Measurements from ENCODE around the gene AQP1. TPM values are rescaled to one million over a fixed set of nuclear protein-coding genes. Genes with fewer than 3 reads are reported as not detected.

The AQP1 gene
- total RNA-seq, 1 experiment from 2014 or later: 1.2 TPM

- ATAC-seq (no peak), DNase-seq (no peak)
- H3K9me2 ChIP-seq (replicated peaks; ENCODE audit: low read length): no peaks in the 10 kb centered on the region
- H3K4me2 ChIP-seq (ENCODE audit: low read length): no peak overlapping the region
- no peak overlapping the region for H3K4me3 ChIP-seq (ENCODE audit: low read length)
- no peak overlapping the region for H2AFZ ChIP-seq (ENCODE audit: low read length)
- H4K20me1 ChIP-seq (ENCODE audit: low read length): no peaks in the 10 kb centered on the region
- no peaks in the 10 kb centered on the region for H3F3A ChIP-seq (ENCODE audit: low read length, unreplicated experiment)
- no peaks in the 10 kb centered on the region for H3K4me1 ChIP-seq (ENCODE audit: insufficient read depth, low read length)
- TF ChIP-seq EZH2 (IDR thresholded peaks at IDR 0.05; ENCODE audit: low read length, unreplicated experiment): no peak
- no peak for TF ChIP-seq EZH2phosphoT487 (IDR thresholded peaks at IDR 0.05; ENCODE audit: borderline replicate concordance, low read length)
- TF ChIP-seq, protein P1, sequence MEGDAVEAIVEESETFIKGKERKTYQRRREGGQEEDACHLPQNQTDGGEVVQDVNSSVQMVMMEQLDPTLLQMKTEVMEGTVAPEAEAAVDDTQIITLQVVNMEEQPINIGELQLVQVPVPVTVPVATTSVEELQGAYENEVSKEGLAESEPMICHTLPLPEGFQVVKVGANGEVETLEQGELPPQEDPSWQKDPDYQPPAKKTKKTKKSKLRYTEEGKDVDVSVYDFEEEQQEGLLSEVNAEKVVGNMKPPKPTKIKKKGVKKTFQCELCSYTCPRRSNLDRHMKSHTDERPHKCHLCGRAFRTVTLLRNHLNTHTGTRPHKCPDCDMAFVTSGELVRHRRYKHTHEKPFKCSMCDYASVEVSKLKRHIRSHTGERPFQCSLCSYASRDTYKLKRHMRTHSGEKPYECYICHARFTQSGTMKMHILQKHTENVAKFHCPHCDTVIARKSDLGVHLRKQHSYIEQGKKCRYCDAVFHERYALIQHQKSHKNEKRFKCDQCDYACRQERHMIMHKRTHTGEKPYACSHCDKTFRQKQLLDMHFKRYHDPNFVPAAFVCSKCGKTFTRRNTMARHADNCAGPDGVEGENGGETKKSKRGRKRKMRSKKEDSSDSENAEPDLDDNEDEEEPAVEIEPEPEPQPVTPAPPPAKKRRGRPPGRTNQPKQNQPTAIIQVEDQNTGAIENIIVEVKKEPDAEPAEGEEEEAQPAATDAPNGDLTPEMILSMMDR (conservative IDR thresholded peaks at IDR 0.05; ENCODE audit: low read depth, low read length): no peak
- H3K27ac ChIP-seq (ENCODE audit: low read length): no peak overlapping the region
- H3K27me3 ChIP-seq (ENCODE audit: low read length): no peaks in the 10 kb centered on the region
- no peaks in the 10 kb centered on the region for H3K79me2 ChIP-seq (ENCODE audit: low read length)
- intact Hi-C loops (cut with micrococcal nuclease): no loop called here
- ChIA-PET CTCF (no interaction called here), POLR2A (ENCODE audit: unreplicated experiment) (no interaction called here)
- H3K9me3 ChIP-seq (ENCODE audit: low read length): no peaks in the 10 kb centered on the region
- no peaks in the 10 kb centered on the region for H3K36me3 ChIP-seq (ENCODE audit: low read depth, low read length)
- H3K9ac ChIP-seq (ENCODE audit: low read length): no peak overlapping the region
- BruUV-seq (replicated peaks): no TSS peak
Observed at GRCh38 chr7:30931161-30931928, 19.7 kb downstream of the AQP1 start.

DNA sequence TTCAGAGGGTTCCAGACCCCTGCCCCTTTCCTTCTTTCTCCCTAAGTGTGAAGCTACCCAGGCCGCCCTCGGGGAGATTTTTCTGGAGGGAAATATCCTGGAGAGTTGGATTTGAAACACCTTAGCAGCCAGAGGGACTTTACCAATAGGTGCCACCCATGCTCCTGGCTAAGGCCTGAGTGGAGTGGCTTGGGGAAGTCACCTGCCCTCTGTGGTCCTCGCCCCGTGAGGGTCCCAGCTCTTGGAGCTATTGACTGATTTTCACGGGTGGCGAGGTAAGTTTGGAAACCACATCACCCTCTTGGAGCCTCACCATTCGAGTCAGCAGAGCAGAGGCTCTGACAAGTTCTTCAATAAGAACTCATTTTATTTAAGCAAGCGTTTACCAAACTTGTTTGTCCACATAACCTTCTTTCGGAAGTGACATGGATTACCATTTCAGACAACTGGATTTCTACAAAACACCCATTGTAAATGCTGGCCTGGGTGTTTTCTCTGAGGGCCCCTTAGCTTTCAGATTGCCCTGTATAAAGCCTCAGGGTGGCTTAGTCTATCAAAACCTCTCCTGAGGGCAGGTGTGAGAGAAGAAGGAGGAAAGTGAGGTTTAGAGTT is 20.4 kb downstream of the AQP1 start:
- CTCF ChIA-PET: no interaction called here
- Histone ChIP-seq H3K9me2 (replicated peaks; ENCODE audit: low read length) (no peaks in the 10 kb centered on the region), H3K4me2 (ENCODE audit: low read length) (no peak overlapping the region), H3K9ac (ENCODE audit: low read length) (no peak overlapping the region), H3K27ac (ENCODE audit: low read length) (no peak overlapping the region), H3K27me3 (ENCODE audit: low read length) (no peaks in the 10 kb centered on the region), H3K9me3 (ENCODE audit: low read length) (no peaks in the 10 kb centered on the region), H3K79me2 (ENCODE audit: low read length) (no peaks in the 10 kb centered on the region), H3K36me3 (ENCODE audit: low read depth, low read length) (no peaks in the 10 kb centered on the region), H3K4me1 (ENCODE audit: insufficient read depth, low read length) (no peaks in the 10 kb centered on the region), H4K20me1 (ENCODE audit: low read length) (no peaks in the 10 kb centered on the region), H2AFZ (ENCODE audit: low read length) (no peak overlapping the region), H3K4me3 (ENCODE audit: low read length) (no peak overlapping the region), H3F3A (ENCODE audit: low read length, unreplicated experiment) (no peaks in the 10 kb centered on the region)
- no TSS peak for BruUV-seq (replicated peaks)
- POLR2A ChIA-PET (ENCODE audit: unreplicated experiment): no interaction called here
- TF ChIP-seq EZH2 (IDR thresholded peaks at IDR 0.05; ENCODE audit: low read length, unreplicated experiment): no peak
- DNase-seq: no peak
- no peak for ATAC-seq
- intact Hi-C loops (cut with micrococcal nuclease): no loop called here

DNA sequence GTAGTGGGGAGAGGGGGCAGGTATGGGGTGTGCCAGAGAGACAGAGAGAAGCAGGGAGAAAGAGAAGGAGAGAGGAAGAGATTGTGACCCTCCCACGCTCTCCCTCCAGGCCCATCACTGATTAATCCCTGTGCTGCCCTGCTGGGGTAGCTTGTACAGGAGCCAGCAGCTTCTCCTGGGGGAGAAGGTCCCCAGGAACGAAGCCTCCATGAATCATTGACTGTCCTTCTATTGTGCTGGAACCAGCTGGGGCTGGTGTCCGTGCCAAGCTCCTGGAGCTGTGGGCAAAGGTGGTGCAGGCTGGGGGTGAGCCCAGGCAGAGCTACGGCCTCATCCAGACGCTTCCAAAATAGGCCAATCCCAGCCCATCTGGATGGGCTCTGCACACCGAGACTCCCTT is 20.9 kb downstream of the AQP1 start:
- no peaks in the 10 kb centered on the region for H3K9me2 ChIP-seq (replicated peaks; ENCODE audit: low read length)
- BruUV-seq (replicated peaks): no TSS peak
- H3K27ac ChIP-seq (ENCODE audit: low read length): no peak overlapping the region

More for the DNA sequence above, 20.9 kb downstream of the AQP1 start:
- no peaks in the 10 kb centered on the region for H3K9me3 ChIP-seq (ENCODE audit: low read length)
- H3K79me2 ChIP-seq (ENCODE audit: low read length): no peaks in the 10 kb centered on the region
- TF ChIP-seq EZH2phosphoT487 (IDR thresholded peaks at IDR 0.05; ENCODE audit: borderline replicate concordance, low read length) (no peak), EZH2 (IDR thresholded peaks at IDR 0.05; ENCODE audit: low read length, unreplicated experiment) (no peak)
- TF ChIP-seq, protein P1 (conservative IDR thresholded peaks at IDR 0.05; ENCODE audit: low read depth, low read length): no peak
- H3K27me3 ChIP-seq (ENCODE audit: low read length): no peaks in the 10 kb centered on the region
- no peaks in the 10 kb centered on the region for H3K36me3 ChIP-seq (ENCODE audit: low read depth, low read length)
- POLR2A ChIA-PET (ENCODE audit: unreplicated experiment): no interaction called here
- 0 out of 2 replicates have a peak, but pooled peaks cover 3% of the 10 kb centered on the region for H3K4me1 ChIP-seq (ENCODE audit: insufficient read depth, low read length)
- no peak overlapping the region for H3K4me2 ChIP-seq (ENCODE audit: low read length)
- H2AFZ ChIP-seq (ENCODE audit: low read length): no peak overlapping the region
- no peaks in the 10 kb centered on the region for H3F3A ChIP-seq (ENCODE audit: low read length, unreplicated experiment)
- H3K4me3 ChIP-seq (ENCODE audit: low read length): no peak overlapping the region
- CTCF ChIA-PET: no interaction called here
- no peak for DNase-seq
- ATAC-seq: no peak
- intact Hi-C loops (cut with micrococcal nuclease): no loop called here
- H4K20me1 ChIP-seq (ENCODE audit: low read length): no peaks in the 10 kb centered on the region
- no peak overlapping the region for H3K9ac ChIP-seq (ENCODE audit: low read length)

Data from PC-3 (cell line).